Skeletal muscle cell (primary cell): ENCODE data around the gene MND1.
"Not testable (repeated sequence)": the region's sequence is repeated elsewhere in the genome, so short reads cannot be mapped to it uniquely, and the experiment has no call there.

Experiments
- DNase-seq: peaks from one replicate; pipeline ENCODE4 v3.0.0-alpha.2; 2010; ENCODE audit warnings: low read depth
- H3K4me3 ChIP-seq: 2 replicates; pipeline ENCODE4 v1.5.1; 2011; ENCODE audit warnings: low read depth, mild to moderate bottlenecking, control low read depth, low read length, moderate library complexity

The MND1 gene

GRCh38 chr4:153394945-153395344 is 50.5 kb downstream of the MND1 start:
- H3K4me3 ChIP-seq, result no peak overlapping the region
- no peak for DNase-seq

GRCh38 chr4:153398713-153399112 is 54.2 kb downstream of the MND1 start:
- H3K4me3 ChIP-seq, result no peak overlapping the region
- no peak for DNase-seq

GRCh38 chr4:153399358-153399757 is 54.9 kb downstream of the MND1 start:
- H3K4me3 ChIP-seq, result no peak overlapping the region
- DNase-seq, result no peak

- no peak overlapping the region for H3K4me3 ChIP-seq
- no peak for DNase-seq
Observed at GRCh38 chr4:153401501-153401900, 57.0 kb downstream of the MND1 start.

GRCh38 chr4:153402366-153402765 is 57.9 kb downstream of the MND1 start:
- no peak for DNase-seq
- no peak overlapping the region for H3K4me3 ChIP-seq

GRCh38 chr4:153403726-153404125 is 59.2 kb downstream of the MND1 start:
- DNase-seq, result no peak
- H3K4me3 ChIP-seq, result no peak overlapping the region

- H3K4me3 ChIP-seq, result no peak overlapping the region
- no peak for DNase-seq
Observed at GRCh38 chr4:153407906-153408305, 63.4 kb downstream of the MND1 start.

- no peak overlapping the region for H3K4me3 ChIP-seq
- no peak for DNase-seq
Observed at GRCh38 chr4:153408932-153409331, 64.4 kb downstream of the MND1 start.

- no peak for DNase-seq
Observed at GRCh38 chr4:153409412-153409811, 64.9 kb downstream of the MND1 start.

GRCh38 chr4:153409924-153410501 is 65.5 kb downstream of the MND1 start:
- no peak for DNase-seq
- H3K4me3 ChIP-seq, result no peak overlapping the region

More at GRCh38 chr4:153409412-153409811, 64.9 kb downstream of the MND1 start:
- no peak overlapping the region for H3K4me3 ChIP-seq

GRCh38 chr4:153413842-153414241 is 69.4 kb downstream of the MND1 start:
- no peak for DNase-seq

GRCh38 chr4:153416456-153416855 is 72.0 kb downstream of the MND1 start:
- not testable (repeated sequence) for DNase-seq, H3K4me3 ChIP-seq

More at GRCh38 chr4:153413842-153414241, 69.4 kb downstream of the MND1 start:
- no peak overlapping the region for H3K4me3 ChIP-seq

- H3K4me3 ChIP-seq, result no peak overlapping the region
- no peak for DNase-seq
Observed at GRCh38 chr4:153418121-153418520, 73.6 kb downstream of the MND1 start.

GRCh38 chr4:153418558-153418957 is 74.1 kb downstream of the MND1 start:
- no peak overlapping the region for H3K4me3 ChIP-seq
- no peak for DNase-seq

GRCh38 chr4:153419029-153419428 is 74.5 kb downstream of the MND1 start:
- DNase-seq, result no peak
- H3K4me3 ChIP-seq, result no peak overlapping the region

- no peak for DNase-seq
- no peak overlapping the region for H3K4me3 ChIP-seq
Observed at GRCh38 chr4:153419673-153420278, 75.3 kb downstream of the MND1 start.

GRCh38 chr4:153420361-153420760 is 75.9 kb downstream of the MND1 start:
- no peak for DNase-seq
- H3K4me3 ChIP-seq, result no peak overlapping the region

GRCh38 chr4:153421941-153422340 is 77.5 kb downstream of the MND1 start:
- DNase-seq, result no peak
- H3K4me3 ChIP-seq, result no peak overlapping the region

- no peak for DNase-seq
- H3K4me3 ChIP-seq, result no peak overlapping the region
Observed at GRCh38 chr4:153426207-153426885, 81.9 kb downstream of the MND1 start.

GRCh38 chr4:153427363-153428071 is 83.0 kb downstream of the MND1 start:
- DNase-seq, result no peak
- no peak overlapping the region for H3K4me3 ChIP-seq
